HG03135 (cell line): ENCODE results near the gene C10orf53.
"Not testable (repeated sequence)": the region's sequence is repeated elsewhere in the genome, so short reads cannot be mapped to it uniquely, and the experiment has no call there.

Source experiments
- ATAC-seq: cut with Tn5 transposase; IDR thresholded peaks from one replicate; pipeline ENCODE4 v1.9.1; 2021; ENCODE audit warnings: mild to moderate bottlenecking, moderate library complexity; ENCODE audit not compliant: unreplicated experiment

C10orf53 gene

GRCh38 chr10:49686651-49687050 is 7.2 kb downstream of the C10orf53 start:
- no peak for ATAC-seq

- ATAC-seq, result no peak
These were observed 8.9 kb downstream of the C10orf53 start for GRCh38 chr10:49688261-49688846.

GRCh38 chr10:49688920-49689319 is 9.5 kb downstream of the C10orf53 start:
- no peak for ATAC-seq

- no peak for ATAC-seq
These were observed 10.5 kb downstream of the C10orf53 start for GRCh38 chr10:49689882-49690510.

GRCh38 chr10:49690698-49691356 is 11.4 kb downstream of the C10orf53 start:
- no peak for ATAC-seq

- no peak for ATAC-seq
These were observed 12.1 kb downstream of the C10orf53 start for GRCh38 chr10:49691588-49691987.

- ATAC-seq, result no peak
These were observed 15.0 kb downstream of the C10orf53 start for GRCh38 chr10:49694466-49694865.

GRCh38 chr10:49696311-49696710 is 16.9 kb downstream of the C10orf53 start:
- ATAC-seq, result no peak

GRCh38 chr10:49698679-49699078 is 19.2 kb downstream of the C10orf53 start:
- no peak for ATAC-seq

- no peak for ATAC-seq
These were observed 20.8 kb downstream of the C10orf53 start for GRCh38 chr10:49700211-49700610.

GRCh38 chr10:49700997-49701396 is 21.5 kb downstream of the C10orf53 start:
- no peak for ATAC-seq

- ATAC-seq, result no peak
These were observed 28.1 kb downstream of the C10orf53 start for GRCh38 chr10:49707585-49707984.

- no peak for ATAC-seq
These were observed 30.5 kb downstream of the C10orf53 start for GRCh38 chr10:49709934-49710333.

- ATAC-seq, result no peak
These were observed 31.5 kb downstream of the C10orf53 start for GRCh38 chr10:49710966-49711365.

GRCh38 chr10:49711481-49711880 is 32.0 kb downstream of the C10orf53 start:
- ATAC-seq, result no peak

- ATAC-seq, result no peak
These were observed 33.8 kb downstream of the C10orf53 start for GRCh38 chr10:49713266-49713665.

GRCh38 chr10:49715157-49715556 is 35.7 kb downstream of the C10orf53 start:
- ATAC-seq, result not testable (repeated sequence)

- no peak for ATAC-seq
These were observed 47.1 kb downstream of the C10orf53 start for GRCh38 chr10:49726593-49726992.

- no peak for ATAC-seq
These were observed 54.4 kb downstream of the C10orf53 start for GRCh38 chr10:49733866-49734265.

- ATAC-seq, result no peak
These were observed 55.2 kb downstream of the C10orf53 start for GRCh38 chr10:49734676-49735075.

- no peak for ATAC-seq
These were observed 55.7 kb downstream of the C10orf53 start for GRCh38 chr10:49735161-49735560.

- no peak for ATAC-seq
These were observed 56.6 kb downstream of the C10orf53 start for GRCh38 chr10:49735848-49736563.
